IMR-90 (cell line): ENCODE data around the gene CRIP1.

Experiments used
- CHD1 ChIP-seq: IDR thresholded peaks from 2 replicates; pipeline ENCODE4 v1.6.1; 2012; ENCODE audit warnings: low read depth, low read length, improper control_type of control experiment
- MAFK ChIP-seq: IDR thresholded peaks from 2 replicates; pipeline ENCODE4 v1.6.1; 2012; ENCODE audit warnings: low read depth, low read length, improper control_type of control experiment
- POLR2A ChIP-seq: IDR thresholded peaks from 2 replicates; pipeline ENCODE4 v1.6.1; 2012; ENCODE audit warnings: mild to moderate bottlenecking, low read depth, low read length
- RAD21 ChIP-seq: IDR thresholded peaks from 2 replicates; pipeline ENCODE4 v1.6.1; 2012; ENCODE audit warnings: low read length, improper control_type of control experiment
- RCOR1 ChIP-seq: IDR thresholded peaks from 2 replicates; pipeline ENCODE4 v1.6.1; 2012; ENCODE audit warnings: mild to moderate bottlenecking, low read length, improper control_type of control experiment; ENCODE audit not compliant: insufficient replicate concordance
- RFX5 ChIP-seq: IDR thresholded peaks from 2 replicates; pipeline ENCODE4 v1.8.0; 2012; ENCODE audit warnings: low read depth, mild to moderate bottlenecking, low read length, moderate library complexity
- SMC3 ChIP-seq: fragments of 150-350 bp; IDR thresholded peaks from 2 replicates; pipeline ENCODE4 v1.6.1; 2016; ENCODE audit warnings: low read depth, mild to moderate bottlenecking, antibody characterized with exemption, low read length, moderate library complexity
- TF ChIP-seq, protein P1 (sequence below): conservative IDR thresholded peaks from 2 replicates; pipeline ENCODE4 v1.5.1; 2012; ENCODE audit warnings: mild to moderate bottlenecking, low read depth, low read length, improper control_type of control experiment
- TF ChIP-seq, protein P2 (sequence below): fragments of 150-350 bp; IDR thresholded peaks from 2 replicates; pipeline ENCODE4 v1.6.1; 2016; ENCODE audit warnings: low read depth, mild to moderate bottlenecking, low read length, moderate library complexity, borderline replicate concordance

DNA sequence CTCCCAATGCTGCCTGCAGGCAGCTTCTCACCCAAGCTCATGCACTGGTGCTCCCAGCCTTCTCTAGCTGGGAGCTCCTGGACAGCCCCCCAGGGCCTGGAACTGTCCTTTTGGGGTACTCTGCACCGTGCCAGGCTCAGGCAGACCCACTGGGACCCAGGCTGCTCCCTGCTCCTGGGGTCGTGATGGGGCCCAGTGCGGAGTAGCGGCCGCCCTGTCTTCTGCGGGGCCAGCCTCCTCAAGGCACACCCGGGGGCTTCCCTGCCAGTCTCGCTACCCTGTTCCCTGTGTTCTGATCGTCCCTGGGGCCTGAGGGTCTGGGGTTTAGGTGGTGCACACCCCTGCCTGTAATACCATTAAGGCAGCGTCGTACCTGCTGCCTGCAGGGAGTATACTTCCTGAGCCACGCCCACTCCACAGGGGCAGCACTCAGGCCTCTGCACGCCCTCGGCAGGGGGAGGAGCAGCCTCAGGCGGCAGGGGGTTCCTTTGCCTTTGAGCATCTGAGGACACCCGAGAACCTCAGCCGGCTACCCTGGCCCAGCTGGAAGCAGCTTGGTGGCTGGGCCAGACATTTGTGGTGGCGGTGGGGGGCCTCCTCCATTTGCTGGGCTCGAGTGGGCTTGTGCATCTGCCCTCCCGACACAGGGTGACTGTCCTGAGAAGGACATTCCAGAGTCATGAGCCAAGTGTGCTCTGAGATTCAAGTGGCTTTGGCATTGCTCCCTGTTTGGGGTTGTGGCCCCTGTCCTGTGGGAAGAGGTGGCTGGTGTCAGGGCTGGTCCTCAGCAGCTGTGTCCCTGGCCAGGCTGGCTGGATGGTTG, 21.3 kb upstream of the CRIP1 start:
- TF ChIP-seq CHD1 (no peak), POLR2A (no peak), RFX5 (no peak), RCOR1 (no peak), MAFK (no peak), RAD21 (no peak), SMC3 (no peak)
- TF ChIP-seq, protein P1, sequence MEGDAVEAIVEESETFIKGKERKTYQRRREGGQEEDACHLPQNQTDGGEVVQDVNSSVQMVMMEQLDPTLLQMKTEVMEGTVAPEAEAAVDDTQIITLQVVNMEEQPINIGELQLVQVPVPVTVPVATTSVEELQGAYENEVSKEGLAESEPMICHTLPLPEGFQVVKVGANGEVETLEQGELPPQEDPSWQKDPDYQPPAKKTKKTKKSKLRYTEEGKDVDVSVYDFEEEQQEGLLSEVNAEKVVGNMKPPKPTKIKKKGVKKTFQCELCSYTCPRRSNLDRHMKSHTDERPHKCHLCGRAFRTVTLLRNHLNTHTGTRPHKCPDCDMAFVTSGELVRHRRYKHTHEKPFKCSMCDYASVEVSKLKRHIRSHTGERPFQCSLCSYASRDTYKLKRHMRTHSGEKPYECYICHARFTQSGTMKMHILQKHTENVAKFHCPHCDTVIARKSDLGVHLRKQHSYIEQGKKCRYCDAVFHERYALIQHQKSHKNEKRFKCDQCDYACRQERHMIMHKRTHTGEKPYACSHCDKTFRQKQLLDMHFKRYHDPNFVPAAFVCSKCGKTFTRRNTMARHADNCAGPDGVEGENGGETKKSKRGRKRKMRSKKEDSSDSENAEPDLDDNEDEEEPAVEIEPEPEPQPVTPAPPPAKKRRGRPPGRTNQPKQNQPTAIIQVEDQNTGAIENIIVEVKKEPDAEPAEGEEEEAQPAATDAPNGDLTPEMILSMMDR, result no peak
- TF ChIP-seq, protein P2, sequence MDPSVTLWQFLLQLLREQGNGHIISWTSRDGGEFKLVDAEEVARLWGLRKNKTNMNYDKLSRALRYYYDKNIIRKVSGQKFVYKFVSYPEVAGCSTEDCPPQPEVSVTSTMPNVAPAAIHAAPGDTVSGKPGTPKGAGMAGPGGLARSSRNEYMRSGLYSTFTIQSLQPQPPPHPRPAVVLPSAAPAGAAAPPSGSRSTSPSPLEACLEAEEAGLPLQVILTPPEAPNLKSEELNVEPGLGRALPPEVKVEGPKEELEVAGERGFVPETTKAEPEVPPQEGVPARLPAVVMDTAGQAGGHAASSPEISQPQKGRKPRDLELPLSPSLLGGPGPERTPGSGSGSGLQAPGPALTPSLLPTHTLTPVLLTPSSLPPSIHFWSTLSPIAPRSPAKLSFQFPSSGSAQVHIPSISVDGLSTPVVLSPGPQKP, result no peak
